Mammary epithelial cell (primary cell): Measurements from ENCODE around the gene TMPRSS4.

Source experiments
- EZH2 ChIP-seq: IDR thresholded peaks from 2 replicates; pipeline ENCODE4 v1.6.1; 2012; ENCODE audit warnings: low read length, inconsistent platforms, borderline replicate concordance
- TF ChIP-seq, protein P1 (sequence below), 2 donors: IDR thresholded peaks in 1 of 2; conservative IDR thresholded peaks in 1 of 2; 2 replicates each; pipeline ENCODE4 v1.5.1; 2011 to 2012; ENCODE audit warnings: inconsistent platforms in 2 of 2, low read length in 2 of 2, mild to moderate bottlenecking in 2 of 2, control low read depth in 1 of 2, low read depth in 1 of 2; ENCODE audit not compliant: insufficient read depth in 1 of 2; ENCODE audit errors: extremely low read depth in 1 of 2

DNA sequence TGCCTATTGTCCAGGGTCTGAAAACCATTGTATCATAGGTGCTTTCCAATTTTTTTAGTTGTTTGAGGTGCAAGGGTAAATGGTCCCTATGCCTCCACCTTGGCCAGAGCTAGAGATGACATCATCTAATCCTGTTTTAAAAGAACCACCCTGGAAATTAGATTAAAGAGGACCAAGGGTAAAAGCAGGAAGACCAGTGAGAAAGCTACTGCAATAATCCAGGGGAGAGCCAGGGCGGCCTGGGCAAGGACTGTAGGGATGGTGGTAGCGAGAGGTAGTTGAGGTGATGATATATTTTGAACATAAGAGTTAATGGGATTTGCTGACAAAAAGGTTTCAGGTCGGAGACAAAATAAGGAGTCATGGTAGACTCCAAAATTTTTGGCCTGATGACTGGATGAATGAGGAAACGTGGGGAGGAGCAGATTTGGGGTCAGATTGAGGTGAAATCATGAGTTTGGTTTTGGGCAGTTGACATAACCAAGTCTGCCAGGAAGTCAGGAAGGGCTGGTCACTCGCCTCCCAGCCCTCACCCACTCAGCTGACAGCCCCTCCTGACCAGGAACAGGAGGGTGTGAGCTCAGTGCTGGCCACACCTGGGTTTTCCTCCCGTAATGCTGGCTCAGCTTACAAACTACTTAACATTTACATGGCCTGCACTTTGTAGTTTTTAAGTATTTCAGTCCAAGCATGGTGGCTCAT lies 52.7 kb downstream of the TMPRSS4 start:
- TF ChIP-seq, protein P1, sequence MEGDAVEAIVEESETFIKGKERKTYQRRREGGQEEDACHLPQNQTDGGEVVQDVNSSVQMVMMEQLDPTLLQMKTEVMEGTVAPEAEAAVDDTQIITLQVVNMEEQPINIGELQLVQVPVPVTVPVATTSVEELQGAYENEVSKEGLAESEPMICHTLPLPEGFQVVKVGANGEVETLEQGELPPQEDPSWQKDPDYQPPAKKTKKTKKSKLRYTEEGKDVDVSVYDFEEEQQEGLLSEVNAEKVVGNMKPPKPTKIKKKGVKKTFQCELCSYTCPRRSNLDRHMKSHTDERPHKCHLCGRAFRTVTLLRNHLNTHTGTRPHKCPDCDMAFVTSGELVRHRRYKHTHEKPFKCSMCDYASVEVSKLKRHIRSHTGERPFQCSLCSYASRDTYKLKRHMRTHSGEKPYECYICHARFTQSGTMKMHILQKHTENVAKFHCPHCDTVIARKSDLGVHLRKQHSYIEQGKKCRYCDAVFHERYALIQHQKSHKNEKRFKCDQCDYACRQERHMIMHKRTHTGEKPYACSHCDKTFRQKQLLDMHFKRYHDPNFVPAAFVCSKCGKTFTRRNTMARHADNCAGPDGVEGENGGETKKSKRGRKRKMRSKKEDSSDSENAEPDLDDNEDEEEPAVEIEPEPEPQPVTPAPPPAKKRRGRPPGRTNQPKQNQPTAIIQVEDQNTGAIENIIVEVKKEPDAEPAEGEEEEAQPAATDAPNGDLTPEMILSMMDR (conservative IDR thresholded peaks at IDR 0.05 in 1 of 2, IDR thresholded peaks at IDR 0.05 in 1 of 2; ENCODE audit: extremely low read depth in 1 of 2, insufficient read depth in 1 of 2, low read depth in 1 of 2, low read length in 2 of 2): no peak
- no peak for TF ChIP-seq EZH2
